NCI-H2029 (cell line): ENCODE results near the gene LUM.

ENCODE experiments used
- DNase-seq: peaks from one replicate; lab custom pipeline; 2025; lab: John Stamatoyannopoulos, UW

LUM gene

GRCh38 chr12:91074154-91074709 lies 37.1 kb downstream of the LUM start:
- DNase-seq, result no peak

GRCh38 chr12:91073426-91073825 lies 37.9 kb downstream of the LUM start:
- no peak for DNase-seq

GRCh38 chr12:91072931-91073330 lies 38.4 kb downstream of the LUM start:
- peak; percentile 67 for DNase-seq

- no peak for DNase-seq
These were observed 40.4 kb downstream of the LUM start for GRCh38 chr12:91070936-91071335.

- DNase-seq, result no peak
These were observed 45.9 kb downstream of the LUM start for GRCh38 chr12:91065396-91065795.

GRCh38 chr12:91064640-91065039 lies 46.7 kb downstream of the LUM start:
- no peak for DNase-seq

- DNase-seq, result no peak
These were observed 50.2 kb downstream of the LUM start for GRCh38 chr12:91061091-91061490.

- DNase-seq, result no peak
These were observed 52.1 kb downstream of the LUM start for GRCh38 chr12:91059211-91059610.

GRCh38 chr12:91058786-91059185 lies 52.5 kb downstream of the LUM start:
- no peak for DNase-seq

GRCh38 chr12:91057368-91058165 lies 53.7 kb downstream of the LUM start, which contains the start of gene KERA:
Gene KERA (minus strand): TSS chr12:91058024. CDS start chr12:91056281, 1,743 bp downstream.
- no peak for DNase-seq

- DNase-seq, result no peak
These were observed 54.8 kb downstream of the LUM start for GRCh38 chr12:91056488-91056887.

- no peak for DNase-seq
These were observed 55.3 kb downstream of the LUM start for GRCh38 chr12:91055976-91056375.

GRCh38 chr12:91053951-91054715 lies 57.2 kb downstream of the LUM start:
- peak; percentile 36 for DNase-seq
